ENCODE measurements around the gene PPFIBP2.

- TF ChIP-seq RBFOX2 (IDR thresholded peaks at IDR 0.05; ENCODE audit: low read depth, low read length) (no peak), PRDM15 (CRISPR knock-in tag; IDR thresholded peaks at IDR 0.05) (no peak), HDAC2 (CRISPR knock-in tag; IDR thresholded peaks at IDR 0.05) (no peak), CBX1 (IDR thresholded peaks at IDR 0.05; ENCODE audit: low read depth) (no peak), ZNF674 (CRISPR knock-in tag; IDR thresholded peaks at IDR 0.05; ENCODE audit: low read depth) (no peak), SP1 (IDR thresholded peaks at IDR 0.05) (no peak), SP1 (CRISPR knock-in tag; IDR thresholded peaks at IDR 0.05) (no peak), PCBP2 (optimal IDR thresholded peaks at IDR 0.05; ENCODE audit: low read depth, low read length, poor library complexity, severe bottlenecking) (no peak), ZNF382 (CRISPR knock-in tag; IDR thresholded peaks at IDR 0.05; ENCODE audit: borderline replicate concordance) (no peak), ZNF746 (CRISPR knock-in tag; IDR thresholded peaks at IDR 0.05) (no peak), MLXIP (CRISPR knock-in tag; IDR thresholded peaks at IDR 0.05; ENCODE audit: borderline replicate concordance) (no peak), ARID4A (CRISPR knock-in tag; IDR thresholded peaks at IDR 0.05; ENCODE audit: borderline replicate concordance) (no peak), GPBP1L1 (CRISPR knock-in tag; IDR thresholded peaks at IDR 0.05) (no peak), ZFP62 (CRISPR knock-in tag; IDR thresholded peaks at IDR 0.05) (no peak), CHD2 (IDR thresholded peaks at IDR 0.05; ENCODE audit: low read depth, low read length) (no peak)
Observed at GRCh38 chr11:7645206-7645605, 131.4 kb downstream of the PPFIBP2 start.
